Inflammatory macrophage (primary cell): Measurements from ENCODE around the gene STXBP5.
"Not testable (repeated sequence)": the region's sequence is repeated elsewhere in the genome, so short reads cannot be mapped to it uniquely, and the experiment has no call there.

Experiments used
- DNase-seq, 2 donors: peaks; one replicate each; pipeline ENCODE4 v3.0.0-alpha.2; 2020 to 2022

STXBP5 gene

GRCh38 chr6:147301070-147301469 lies 96.9 kb downstream of the STXBP5 start:
- peak in 1 of 2 donors; percentile 15 for DNase-seq

DNA sequence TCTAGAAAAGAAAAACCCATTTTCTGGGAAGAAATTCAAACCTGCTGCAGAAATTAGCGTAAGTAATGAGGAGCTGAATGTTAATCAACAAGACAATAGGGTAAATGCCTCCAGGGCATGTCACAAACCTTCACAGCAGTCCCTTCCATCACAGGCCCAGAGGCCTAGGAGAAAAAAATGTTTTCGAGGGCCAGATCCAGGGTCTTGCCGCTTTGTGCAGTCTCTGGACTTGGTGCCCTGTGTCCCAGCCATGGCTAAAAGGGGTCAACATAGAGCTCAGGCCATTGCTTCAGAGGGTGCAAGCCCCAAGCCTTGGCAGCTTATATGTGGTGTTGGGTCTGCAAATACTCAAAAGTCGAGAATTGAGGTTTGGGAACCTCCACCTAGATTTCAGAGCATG lies 99.8 kb downstream of the STXBP5 start:
- DNase-seq: no peak

- DNase-seq: peak in 1 of 2 donors; percentile 38
Observed at GRCh38 chr6:147310521-147310920, 106.3 kb downstream of the STXBP5 start.

DNA sequence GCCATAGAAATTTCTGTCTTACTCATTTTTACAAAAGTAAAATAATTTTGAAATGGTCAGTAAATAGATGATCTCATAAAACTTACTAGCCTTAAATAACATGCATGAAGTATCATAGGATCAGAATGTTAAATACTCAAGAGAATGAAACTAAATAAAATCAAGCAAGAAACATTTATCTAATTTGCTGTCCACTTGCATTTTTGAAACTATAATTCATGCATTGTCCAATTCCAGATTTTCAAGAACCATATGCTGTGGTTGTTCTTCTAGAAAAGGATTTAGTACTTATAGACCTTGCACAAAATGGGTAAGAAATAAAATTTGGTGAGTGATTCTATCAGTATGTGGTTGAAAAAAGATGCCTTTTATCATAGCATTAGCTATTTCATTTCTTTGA lies 107.0 kb downstream of the STXBP5 start:
- no peak for DNase-seq

DNA sequence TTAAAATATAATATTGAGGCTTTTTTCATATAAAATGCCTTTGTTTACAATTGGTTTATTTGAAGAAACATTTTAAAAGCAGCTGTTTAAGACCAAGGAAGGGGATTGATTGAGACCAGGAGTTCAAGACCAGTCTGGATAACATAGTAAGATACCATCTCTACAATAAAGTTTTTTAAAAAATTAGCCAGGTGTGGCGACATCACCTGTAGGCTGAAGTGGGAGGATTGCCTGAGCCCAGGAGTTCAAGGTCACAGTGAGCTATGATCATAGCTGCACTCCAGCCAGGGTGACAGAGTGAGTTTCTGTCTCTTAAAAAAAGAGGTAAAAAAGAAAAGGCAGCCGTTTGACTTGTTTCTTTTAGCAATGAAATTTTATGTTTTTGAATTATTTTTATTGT lies 117.0 kb downstream of the STXBP5 start:
- DNase-seq: no peak

GRCh38 chr6:147322299-147323162 lies 118.3 kb downstream of the STXBP5 start:
- peak; percentile 80 to 93 for DNase-seq

GRCh38 chr6:147325557-147325956 lies 121.3 kb downstream of the STXBP5 start:
- no peak for DNase-seq

DNA sequence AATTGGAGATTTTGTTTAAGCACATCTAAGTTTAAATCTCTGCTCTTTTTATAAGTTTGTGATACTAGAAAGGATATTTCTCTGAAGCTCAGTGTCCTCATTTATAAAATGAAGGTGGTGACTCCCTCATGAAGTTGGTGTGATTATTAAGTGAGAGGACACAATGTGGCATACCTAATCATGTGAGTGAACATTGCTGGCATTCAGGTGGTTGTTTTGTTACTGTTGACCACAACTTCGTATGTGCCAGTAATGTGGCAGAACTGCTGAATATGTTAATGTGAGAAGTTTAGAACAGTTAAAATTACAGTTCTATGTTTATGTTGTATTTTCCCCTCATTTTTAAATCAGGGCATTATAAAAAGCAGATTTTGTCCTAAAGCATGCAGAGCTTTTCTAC lies 127.2 kb downstream of the STXBP5 start:
- DNase-seq: no peak

DNA sequence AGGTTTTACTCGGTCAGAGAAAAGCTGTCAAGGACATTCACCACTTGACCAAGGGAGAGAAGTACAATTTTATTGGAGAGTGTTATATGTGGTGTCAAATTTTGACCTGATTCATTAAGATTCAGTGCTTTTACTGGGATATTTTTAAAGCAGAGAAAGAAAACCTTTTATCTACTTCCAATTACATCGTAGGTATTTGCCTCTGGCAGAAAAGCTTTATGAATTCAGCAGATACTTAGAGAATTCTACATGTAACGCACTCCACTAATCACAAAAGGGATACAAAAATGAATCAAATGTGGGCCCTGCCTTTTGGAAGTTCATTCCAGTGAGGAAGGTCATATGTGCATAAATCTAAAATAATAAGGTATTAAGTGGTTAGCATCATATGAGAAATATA lies 133.7 kb downstream of the STXBP5 start:
- DNase-seq: no peak

DNA sequence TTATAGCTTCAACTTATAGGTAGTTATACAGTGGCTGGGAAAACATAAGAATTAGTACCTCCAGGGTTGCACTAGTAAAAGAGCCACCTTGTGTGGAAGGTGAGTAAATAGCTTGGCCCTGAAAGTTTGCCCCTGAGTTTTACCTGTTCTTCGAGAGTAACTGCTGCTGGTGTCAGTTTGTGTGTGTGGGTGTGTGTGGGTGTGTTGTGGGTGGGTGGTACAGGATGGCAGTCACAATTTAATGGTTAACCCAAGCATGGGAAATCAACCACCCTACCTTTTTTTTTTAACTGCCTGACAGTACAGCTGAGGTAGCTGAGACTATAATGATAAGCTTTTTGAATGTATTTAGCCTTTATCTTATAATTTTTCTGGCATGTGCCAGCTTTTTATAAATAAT lies 137.3 kb downstream of the STXBP5 start:
- no peak for DNase-seq

GRCh38 chr6:147345902-147346301 lies 141.7 kb downstream of the STXBP5 start:
- DNase-seq: no peak

DNA sequence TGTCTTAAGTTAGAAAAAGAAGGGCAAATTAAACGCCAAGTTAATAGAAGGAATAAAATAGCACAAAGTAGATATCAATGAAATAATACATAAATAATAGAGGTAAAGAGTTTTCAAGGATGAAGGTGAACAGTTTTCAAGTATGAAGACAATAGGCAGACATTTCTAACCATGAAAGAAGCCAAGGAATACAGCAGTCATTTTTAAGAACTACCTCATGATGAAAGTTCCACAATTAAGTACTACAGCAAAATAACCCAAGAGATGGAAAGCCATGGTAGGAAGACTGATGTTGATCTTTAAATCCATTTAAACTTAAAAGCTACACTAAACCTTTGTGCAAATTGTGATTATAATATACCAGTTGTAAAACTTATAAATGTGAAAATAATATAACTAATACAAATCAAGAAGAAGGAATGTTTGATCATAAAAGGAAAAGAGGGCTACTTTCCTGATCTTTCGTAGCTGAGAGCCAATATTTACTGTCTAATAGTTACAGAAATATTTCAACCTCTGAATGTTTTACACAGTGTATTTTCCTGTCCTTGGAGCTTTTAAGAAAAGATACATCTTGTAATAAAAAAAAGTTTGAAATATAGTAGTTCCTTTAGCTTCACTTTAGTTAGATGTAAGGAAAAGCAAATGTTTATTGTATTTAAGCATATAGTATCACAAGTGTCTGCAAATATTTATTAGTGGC lies 143.1 kb downstream of the STXBP5 start:
- no peak for DNase-seq

GRCh38 chr6:147347882-147348575 lies 143.8 kb downstream of the STXBP5 start:
- DNase-seq: no peak

GRCh38 chr6:147361311-147361981 lies 157.2 kb downstream of the STXBP5 start:
- DNase-seq: no peak

DNA sequence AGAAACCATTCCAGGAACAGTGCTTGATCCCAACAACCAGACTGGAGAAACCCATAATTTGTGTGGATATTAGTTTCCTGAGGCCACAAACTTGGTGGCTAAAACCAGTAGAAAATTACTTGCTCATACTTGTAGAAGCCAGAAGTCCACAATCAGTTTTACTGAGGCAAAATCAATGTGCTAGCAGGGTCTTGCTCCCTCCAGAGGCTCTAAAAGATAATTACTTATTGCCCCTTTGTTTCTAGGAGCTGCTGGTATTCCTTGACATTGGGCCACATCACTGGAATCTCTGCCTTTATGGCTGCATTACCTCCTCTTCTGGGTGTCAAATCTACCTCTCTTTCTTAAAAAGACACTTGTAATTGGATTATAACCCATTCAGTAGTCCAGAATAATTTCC lies 162.1 kb downstream of the STXBP5 start:
- DNase-seq: no peak

- no peak for DNase-seq
Observed at GRCh38 chr6:147371325-147371724, 167.1 kb downstream of the STXBP5 start.

DNA sequence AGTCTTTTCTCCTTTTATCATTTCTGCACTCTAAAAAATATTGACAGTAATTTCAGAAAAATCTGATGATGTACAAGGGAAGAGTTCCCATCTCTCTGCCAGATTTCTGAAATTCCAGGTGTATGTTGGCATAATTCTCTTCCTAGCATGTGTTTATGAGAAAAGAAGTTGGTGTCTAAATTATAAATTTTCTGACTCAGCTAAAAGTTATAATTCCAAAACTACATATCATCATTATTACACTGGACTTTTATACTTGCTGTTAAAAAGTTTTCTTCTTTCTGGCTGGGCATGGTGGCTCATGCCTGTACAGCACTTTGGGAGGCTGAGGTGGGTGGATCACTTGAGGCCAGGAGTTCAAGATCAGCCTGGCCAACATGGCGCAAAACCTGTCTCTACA lies 168.6 kb downstream of the STXBP5 start:
- DNase-seq: no peak

GRCh38 chr6:147378819-147379218 lies 174.6 kb downstream of the STXBP5 start:
- DNase-seq: no peak

- DNase-seq: not testable (repeated sequence)
Observed at GRCh38 chr6:147380841-147381240, 176.6 kb downstream of the STXBP5 start.

GRCh38 chr6:147381712-147382111 lies 177.5 kb downstream of the STXBP5 start:
- DNase-seq: no peak

- peak; percentile 7 to 30 for DNase-seq
Observed at GRCh38 chr6:147382945-147383554, 178.8 kb downstream of the STXBP5 start.

DNA sequence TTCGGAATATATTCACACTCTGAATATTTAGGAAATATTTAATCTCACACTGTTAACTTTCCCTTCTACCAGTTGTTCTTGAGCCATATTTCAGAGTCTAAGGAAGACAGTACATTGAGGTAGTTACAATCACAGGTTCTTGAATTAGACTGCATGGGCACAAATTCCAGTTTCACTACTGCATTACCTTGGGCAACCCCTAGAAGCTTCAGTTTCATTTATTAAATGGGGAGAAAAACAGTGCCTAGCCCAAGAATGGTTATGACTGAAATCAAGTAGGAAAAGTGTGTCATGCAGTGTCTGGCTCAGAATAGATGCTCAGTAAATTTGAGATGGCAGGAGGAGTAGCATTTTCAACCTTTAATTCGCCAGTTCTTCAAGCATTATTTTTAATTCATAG lies 179.8 kb downstream of the STXBP5 start:
- no peak for DNase-seq
